ENCODE data around the gene SFMBT1. TPM values are rescaled to one million over a fixed set of nuclear protein-coding genes. Genes with fewer than 3 reads are reported as not detected.

Gene SFMBT1
- total and polyA plus RNA-seq, 2 of the 4 experiments (the other 2 are of a cell fraction) = 1.0 to 1.8 TPM

DNA sequence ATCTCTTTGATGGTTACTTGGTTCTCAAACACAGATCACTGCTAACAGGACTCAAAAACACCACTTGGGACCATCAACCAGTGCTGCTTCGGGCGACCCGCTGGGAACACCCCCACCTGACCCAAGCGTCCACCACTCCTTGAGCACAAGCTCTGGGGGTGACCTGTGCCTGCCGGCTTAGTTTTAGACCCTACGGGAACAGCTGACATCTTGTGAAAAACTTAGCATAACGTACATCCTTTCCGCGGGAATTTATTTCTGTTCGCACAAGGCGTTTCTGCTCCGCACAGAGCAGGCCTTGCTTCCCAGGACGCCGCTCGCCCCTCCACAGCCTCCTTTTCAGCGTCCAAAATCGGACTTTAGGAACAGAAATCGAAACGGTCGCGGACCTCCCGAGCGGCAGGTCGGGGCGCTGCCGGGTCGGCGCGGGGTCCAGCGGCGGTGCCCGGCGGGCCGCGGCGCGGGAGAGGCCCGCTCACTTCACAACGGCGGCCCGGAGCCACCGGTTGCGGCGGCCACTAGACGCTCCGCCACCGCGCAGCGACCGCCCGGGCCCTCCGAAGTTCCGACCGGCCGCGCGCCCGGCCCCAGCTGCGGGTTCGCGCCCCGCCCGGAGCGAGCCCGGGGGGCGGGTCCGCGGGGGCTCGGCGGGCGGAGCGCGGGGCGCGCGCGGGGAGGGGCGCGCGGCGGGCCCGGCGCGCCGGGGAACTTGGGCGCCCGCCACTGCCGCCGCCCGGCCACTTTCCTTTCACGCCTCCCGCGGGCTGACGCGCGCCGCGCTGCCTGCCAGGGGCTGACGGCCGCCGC lies 959 bp downstream of the SFMBT1 start (continued):
- TF ChIP-seq, protein P1, sequence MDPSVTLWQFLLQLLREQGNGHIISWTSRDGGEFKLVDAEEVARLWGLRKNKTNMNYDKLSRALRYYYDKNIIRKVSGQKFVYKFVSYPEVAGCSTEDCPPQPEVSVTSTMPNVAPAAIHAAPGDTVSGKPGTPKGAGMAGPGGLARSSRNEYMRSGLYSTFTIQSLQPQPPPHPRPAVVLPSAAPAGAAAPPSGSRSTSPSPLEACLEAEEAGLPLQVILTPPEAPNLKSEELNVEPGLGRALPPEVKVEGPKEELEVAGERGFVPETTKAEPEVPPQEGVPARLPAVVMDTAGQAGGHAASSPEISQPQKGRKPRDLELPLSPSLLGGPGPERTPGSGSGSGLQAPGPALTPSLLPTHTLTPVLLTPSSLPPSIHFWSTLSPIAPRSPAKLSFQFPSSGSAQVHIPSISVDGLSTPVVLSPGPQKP (IDR thresholded peaks at IDR 0.05; ENCODE audit: borderline replicate concordance, low read depth, low read length) = no peak

DNA sequence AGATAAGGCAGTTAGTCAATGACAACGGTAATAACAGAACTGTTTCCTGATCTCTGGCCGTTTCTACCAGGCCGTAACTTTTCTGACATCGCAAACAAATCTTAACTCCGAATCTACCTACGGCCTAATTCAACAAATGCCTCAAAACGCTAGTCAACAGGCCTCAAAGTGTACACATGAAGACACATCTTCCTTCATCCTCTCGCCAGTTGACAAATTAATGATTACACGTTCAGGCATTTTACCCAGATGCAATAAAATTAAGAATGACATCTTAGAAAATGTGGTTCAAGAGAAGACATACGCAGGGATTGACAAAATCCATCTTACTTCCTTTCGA lies 1.5 kb downstream of the SFMBT1 start:
- ATAC-seq (ENCODE audit: low read depth) = no peak
- ChIA-PET CTCF (interaction anchor here (1.2 kb wide), 1 partner anchor 8 kb away, joined by 4 read pairs; no protein-coding TSS in a partner anchor), POLR2A (ENCODE audit: unreplicated experiment) (no interaction called here)
- dilution Hi-C loops (cut with HindIII; ENCODE audit: low sequenced_read_pairs, unreplicated experiment) = no loop called here
- no TSS peak for BruUV-seq (replicated peaks)
- H3K36me3 ChIP-seq (ENCODE audit: control insufficient read depth, insufficient read depth, low read length) = no peaks in the 10 kb centered on the region
- peak overlapping the region; percentile 93; the same call in 1 of the 2 replicates for H3K4me3 ChIP-seq (ENCODE audit: insufficient read depth, low read depth, low read length)
- peak overlapping the region; percentile 83 for H3K9ac ChIP-seq (ENCODE audit: low read depth, low read length)
- H3K9me3 ChIP-seq (ENCODE audit: control insufficient read depth, insufficient read depth, low read length) = no peaks in the 10 kb centered on the region
- intact Hi-C loops (cut with micrococcal nuclease) = no loop called here
- no peak overlapping the region for H2AK5ac ChIP-seq (ENCODE audit: low read depth, low read length)
- H3K23ac ChIP-seq (ENCODE audit: low read depth, low read length) = peak overlapping the region; percentile 53; the same call in 1 of the 2 replicates
- no peak overlapping the region for H4K91ac ChIP-seq (ENCODE audit: insufficient read depth, low read depth, low read length)
- H3K4ac ChIP-seq (ENCODE audit: low read depth, low read length) = no peak overlapping the region
- H3K79me1 ChIP-seq (ENCODE audit: low read depth in 1 of 2, low read length in 2 of 2) = peaks cover 10% of the 10 kb centered on the region in 2 experiments; a peak in 2 of 4 replicates
- H3K18ac ChIP-seq (ENCODE audit: low read depth, low read length) = no peak overlapping the region
- no peaks in the 10 kb centered on the region for H3K4me1 ChIP-seq (ENCODE audit: control insufficient read depth, insufficient read depth, low read length)
- H2BK120ac ChIP-seq (ENCODE audit: low read depth, low read length) = no peak overlapping the region
- H3K4me2 ChIP-seq (ENCODE audit: low read depth, low read length) = peak overlapping the region; percentile 88
- H4K8ac ChIP-seq (ENCODE audit: low read depth in 2 of 2, low read length in 2 of 2) = no peak overlapping the region; a peak in 1 of 4 replicates
- H3K27ac ChIP-seq (ENCODE audit: insufficient read depth, low read length) = no peak overlapping the region
- no peaks in the 10 kb centered on the region for H3K9me1 ChIP-seq (ENCODE audit: insufficient read depth, low read length)
- H3K27me3 ChIP-seq (ENCODE audit: control insufficient read depth, insufficient read depth, low read length) = peaks cover 15% of the 10 kb centered on the region
- H2BK5ac ChIP-seq (ENCODE audit: low read depth, low read length, poor library complexity, severe bottlenecking) = no peak overlapping the region
- 63% methylated on average over 3 of the region's 11 CpGs; no CpG with 5 or more reads in 1 of the 2 experiments for WGBS, 2 experiments (ENCODE audit: extremely low coverage in 2 of 2, insufficient read length in 1 of 2)
- H4K5ac ChIP-seq (ENCODE audit: low read depth, low read length) = no peak overlapping the region
- H3K56ac ChIP-seq (ENCODE audit: extremely low read depth, insufficient read depth, low read length) = no peak overlapping the region
- no peak for DNase-seq
- no peak overlapping the region for H2BK15ac ChIP-seq (ENCODE audit: low read depth, low read length)
- H4K20me1 ChIP-seq (ENCODE audit: insufficient read depth, low read length) = no peaks in the 10 kb centered on the region
- H2BK20ac ChIP-seq (ENCODE audit: low read depth, low read length) = no peak overlapping the region
- in situ Hi-C loops (cut with MboI; ENCODE audit: low sequenced_read_pairs) = no loop called here
- H2AK9ac ChIP-seq (replicated peaks; ENCODE audit: low read depth, low read length, poor library complexity) = no peak overlapping the region
- 0 out of 2 replicates have a peak overlapping the region, but pooled peaks have one; percentile 22 for H3K14ac ChIP-seq (replicated peaks; ENCODE audit: low read depth, low read length)
- H2AFZ ChIP-seq (replicated peaks; ENCODE audit: low read length, poor library complexity) = peak overlapping the region; percentile 95
- TF ChIP-seq MAZ (IDR thresholded peaks at IDR 0.05; ENCODE audit: borderline replicate concordance, low read depth, low read length) = no peak
- TF ChIP-seq RFX5 (IDR thresholded peaks at IDR 0.05; ENCODE audit: low read depth, low read length) = no peak
- TF ChIP-seq, protein P2, sequence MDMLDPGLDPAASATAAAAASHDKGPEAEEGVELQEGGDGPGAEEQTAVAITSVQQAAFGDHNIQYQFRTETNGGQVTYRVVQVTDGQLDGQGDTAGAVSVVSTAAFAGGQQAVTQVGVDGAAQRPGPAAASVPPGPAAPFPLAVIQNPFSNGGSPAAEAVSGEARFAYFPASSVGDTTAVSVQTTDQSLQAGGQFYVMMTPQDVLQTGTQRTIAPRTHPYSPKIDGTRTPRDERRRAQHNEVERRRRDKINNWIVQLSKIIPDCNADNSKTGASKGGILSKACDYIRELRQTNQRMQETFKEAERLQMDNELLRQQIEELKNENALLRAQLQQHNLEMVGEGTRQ (IDR thresholded peaks at IDR 0.05; ENCODE audit: low read depth, low read length) = no peak
- TF ChIP-seq RCOR1 (IDR thresholded peaks at IDR 0.05; ENCODE audit: insufficient replicate concordance, low read length) = no peak
- TF ChIP-seq NFE2L2 (IDR thresholded peaks at IDR 0.05; ENCODE audit: low read depth, low read length) = no peak
- TF ChIP-seq CHD1 (IDR thresholded peaks at IDR 0.05; ENCODE audit: low read depth, low read length) = no peak
- TF ChIP-seq, protein P3, sequence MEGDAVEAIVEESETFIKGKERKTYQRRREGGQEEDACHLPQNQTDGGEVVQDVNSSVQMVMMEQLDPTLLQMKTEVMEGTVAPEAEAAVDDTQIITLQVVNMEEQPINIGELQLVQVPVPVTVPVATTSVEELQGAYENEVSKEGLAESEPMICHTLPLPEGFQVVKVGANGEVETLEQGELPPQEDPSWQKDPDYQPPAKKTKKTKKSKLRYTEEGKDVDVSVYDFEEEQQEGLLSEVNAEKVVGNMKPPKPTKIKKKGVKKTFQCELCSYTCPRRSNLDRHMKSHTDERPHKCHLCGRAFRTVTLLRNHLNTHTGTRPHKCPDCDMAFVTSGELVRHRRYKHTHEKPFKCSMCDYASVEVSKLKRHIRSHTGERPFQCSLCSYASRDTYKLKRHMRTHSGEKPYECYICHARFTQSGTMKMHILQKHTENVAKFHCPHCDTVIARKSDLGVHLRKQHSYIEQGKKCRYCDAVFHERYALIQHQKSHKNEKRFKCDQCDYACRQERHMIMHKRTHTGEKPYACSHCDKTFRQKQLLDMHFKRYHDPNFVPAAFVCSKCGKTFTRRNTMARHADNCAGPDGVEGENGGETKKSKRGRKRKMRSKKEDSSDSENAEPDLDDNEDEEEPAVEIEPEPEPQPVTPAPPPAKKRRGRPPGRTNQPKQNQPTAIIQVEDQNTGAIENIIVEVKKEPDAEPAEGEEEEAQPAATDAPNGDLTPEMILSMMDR (conservative IDR thresholded peaks at IDR 0.05; ENCODE audit: low read depth, low read length) = no peak
- TF ChIP-seq FOS (IDR thresholded peaks at IDR 0.05; ENCODE audit: low read depth, low read length) = no peak
- no peak for TF ChIP-seq MXI1 (IDR thresholded peaks at IDR 0.05; ENCODE audit: borderline replicate concordance, low read depth, low read length)
- no peak for TF ChIP-seq MAFK (IDR thresholded peaks at IDR 0.05; ENCODE audit: low read depth, low read length)
- TF ChIP-seq CEBPB (IDR thresholded peaks at IDR 0.05; ENCODE audit: low read depth, low read length) = no peak

Data from IMR-90 (cell line).